DND-41 (cell line): ENCODE results near the gene MAGI3.
A peak's percentile ranks its signal among the peaks of the same experiment; 100 is the strongest.
"Not testable (repeated sequence)": the region's sequence is repeated elsewhere in the genome, so short reads cannot be mapped to it uniquely, and the experiment has no call there.

Source experiments
- ATAC-seq: fragments of 200-7000 bp; cut with Tn5 transposase; 3 replicates; pipeline ENCODE4 v1.9.1; 2021; ENCODE audit warnings: low read depth; ENCODE audit not compliant: insufficient read depth
- DNase-seq: peaks from one replicate; pipeline ENCODE4 v3.0.0-alpha.2; 2020
- H2AFZ ChIP-seq: 2 replicates; pipeline ENCODE4 v1.6.0; 2012; ENCODE audit warnings: low read depth, low read length
- H3K27ac ChIP-seq: 2 replicates; pipeline ENCODE4 v1.5.1; 2012; ENCODE audit warnings: low read length, inconsistent platforms
- H3K27me3 ChIP-seq: fragments of 200-600 bp; sonication (generic); 2 replicates; pipeline ENCODE4 v1.6.0; 2012; ENCODE audit warnings: low read length, mild to moderate bottlenecking, inconsistent platforms; ENCODE audit not compliant: insufficient read depth, poor library complexity
- H3K36me3 ChIP-seq: 2 replicates; pipeline ENCODE4 v1.5.1; 2012; ENCODE audit warnings: low read length, inconsistent platforms; ENCODE audit not compliant: insufficient read depth
- H3K4me1 ChIP-seq: 2 replicates; pipeline ENCODE4 v1.5.1; 2012; ENCODE audit warnings: mild to moderate bottlenecking, low read length; ENCODE audit not compliant: insufficient read depth
- H3K4me2 ChIP-seq: 2 replicates; pipeline ENCODE4 v1.6.0; 2012; ENCODE audit warnings: mild to moderate bottlenecking, moderate library complexity, low read length, inconsistent platforms; ENCODE audit not compliant: insufficient read depth
- H3K4me3 ChIP-seq, 2 experiments: fragments of 200-600 bp in 1 of 2; shearing (Covaris generic) in 1 of 2; 2 replicates each; pipeline ENCODE4 v1.5.1; 2012 to 2016; ENCODE audit warnings: inconsistent platforms in 2 of 2, low read length in 2 of 2, mild to moderate bottlenecking in 2 of 2, low read depth in 1 of 2, moderate library complexity in 1 of 2
- H3K79me2 ChIP-seq: 2 replicates; pipeline ENCODE4 v1.6.0; 2012; ENCODE audit warnings: low read length, inconsistent platforms; ENCODE audit not compliant: insufficient read depth
- H3K9ac ChIP-seq: 2 replicates; pipeline ENCODE4 v1.6.0; 2012; ENCODE audit warnings: low read depth, mild to moderate bottlenecking, inconsistent platforms, low read length, moderate library complexity
- H3K9me3 ChIP-seq: 2 replicates; pipeline ENCODE4 v1.5.1; 2012; ENCODE audit warnings: low read length, moderate library complexity, mild to moderate bottlenecking, inconsistent platforms; ENCODE audit not compliant: insufficient read depth, severe bottlenecking
- H4K20me1 ChIP-seq: 2 replicates; pipeline ENCODE4 v1.6.0; 2012; ENCODE audit warnings: low read length; ENCODE audit not compliant: insufficient read depth
- CTCF ChIP-seq: IDR thresholded peaks from 2 replicates; pipeline ENCODE4 v1.5.1; 2012; ENCODE audit warnings: borderline replicate concordance, low read length, moderate library complexity, mild to moderate bottlenecking; ENCODE audit not compliant: poor library complexity, severe bottlenecking; ENCODE audit errors: extremely low read depth
- EZH2 ChIP-seq: IDR thresholded peaks from 3 replicates; pipeline ENCODE4 v1.6.1; 2012; ENCODE audit warnings: borderline replicate concordance, low read depth, mild to moderate bottlenecking, moderate library complexity, low read length, inconsistent platforms; ENCODE audit not compliant: severe bottlenecking

MAGI3 gene

GRCh38 chr1:113692824-113693431 lies 302.6 kb downstream of the MAGI3 start:
- ATAC-seq = no peak
- Histone ChIP-seq H3K4me2 (no peak overlapping the region), H3K79me2 (no peaks in the 10 kb centered on the region), H2AFZ (no peak overlapping the region), H3K4me1 (no peaks in the 10 kb centered on the region), H3K36me3 (peaks cover 30% of the 10 kb centered on the region; the same call in 1 of the 2 replicates), H3K9ac (no peak overlapping the region), H3K27me3 (no peaks in the 10 kb centered on the region), H3K9me3 (peaks cover 28% of the 10 kb centered on the region), H3K27ac (no peak overlapping the region), H4K20me1 (no peaks in the 10 kb centered on the region), H3K4me3 (no peak overlapping the region)
- DNase-seq = no peak
- TF ChIP-seq EZH2 = no peak

- Histone ChIP-seq H4K20me1 (no peaks in the 10 kb centered on the region), H3K4me2 (no peak overlapping the region), H3K4me3 (no peak overlapping the region), H2AFZ (no peak overlapping the region), H3K36me3 (peaks cover 44% of the 10 kb centered on the region), H3K79me2 (no peaks in the 10 kb centered on the region), H3K4me1 (no peaks in the 10 kb centered on the region), H3K9ac (no peak overlapping the region), H3K9me3 (peaks cover 28% of the 10 kb centered on the region), H3K27ac (no peak overlapping the region), H3K27me3 (no peaks in the 10 kb centered on the region)
- DNase-seq = no peak
- no peak for ATAC-seq
- TF ChIP-seq CTCF = no peak
- TF ChIP-seq EZH2 = no peak
Measured at GRCh38 chr1:113694910-113695309, 304.6 kb downstream of the MAGI3 start.

GRCh38 chr1:113701429-113701828 lies 311.1 kb downstream of the MAGI3 start:
- H3K27ac ChIP-seq = no peak overlapping the region
- TF ChIP-seq EZH2 = no peak
- no peak for TF ChIP-seq CTCF
- H3K27me3 ChIP-seq = no peaks in the 10 kb centered on the region
- no peaks in the 10 kb centered on the region for H3K79me2 ChIP-seq
- ATAC-seq = no peak
- no peak for DNase-seq
- peaks cover 34% of the 10 kb centered on the region for H3K36me3 ChIP-seq
- H4K20me1 ChIP-seq = no peaks in the 10 kb centered on the region
- H3K4me2 ChIP-seq = no peak overlapping the region
- peaks cover 3% of the 10 kb centered on the region; the same call in 1 of the 2 replicates for H3K4me1 ChIP-seq
- H3K4me3 ChIP-seq = no peak overlapping the region
- H2AFZ ChIP-seq = no peak overlapping the region
- H3K9ac ChIP-seq = no peak overlapping the region
- no peaks in the 10 kb centered on the region for H3K9me3 ChIP-seq

- Histone ChIP-seq H3K79me2 (no peaks in the 10 kb centered on the region), H3K9me3 (peaks cover 16% of the 10 kb centered on the region), H4K20me1 (no peaks in the 10 kb centered on the region), H3K36me3 (peaks cover 53% of the 10 kb centered on the region), H3K27me3 (no peaks in the 10 kb centered on the region), H3K27ac (no peak overlapping the region), H3K4me3 (no peak overlapping the region), H3K9ac (no peak overlapping the region), H3K4me1 (no peaks in the 10 kb centered on the region), H2AFZ (no peak overlapping the region), H3K4me2 (no peak overlapping the region)
- TF ChIP-seq EZH2 (no peak), CTCF (peak; percentile 17)
- no peak for ATAC-seq
- no peak for DNase-seq
Measured at GRCh38 chr1:113714606-113715269, 324.4 kb downstream of the MAGI3 start.

- not testable (repeated sequence) for H3K9ac ChIP-seq, ATAC-seq, H4K20me1 ChIP-seq, H3K27me3 ChIP-seq, H2AFZ ChIP-seq, H3K4me2 ChIP-seq, H3K4me3 ChIP-seq, H3K27ac ChIP-seq, DNase-seq, H3K4me1 ChIP-seq, H3K79me2 ChIP-seq
- peaks cover 60% of the 10 kb centered on the region for H3K36me3 ChIP-seq
- H3K9me3 ChIP-seq = peaks cover 30% of the 10 kb centered on the region
Measured at GRCh38 chr1:113717506-113717905, 327.2 kb downstream of the MAGI3 start.
